ENCODE measurements around the gene KIAA1217.

- TF ChIP-seq CTCF (conservative IDR thresholded peaks at IDR 0.05; ENCODE audit: low read length) (peak; percentile 59), EZH2phosphoT487 (IDR thresholded peaks at IDR 0.05; ENCODE audit: borderline replicate concordance) (no peak)
Measured at GRCh38 chr10:24462889-24463552, 254.1 kb downstream of the KIAA1217 start.
